Measurements from ENCODE around the gene IRX2.

DNA sequence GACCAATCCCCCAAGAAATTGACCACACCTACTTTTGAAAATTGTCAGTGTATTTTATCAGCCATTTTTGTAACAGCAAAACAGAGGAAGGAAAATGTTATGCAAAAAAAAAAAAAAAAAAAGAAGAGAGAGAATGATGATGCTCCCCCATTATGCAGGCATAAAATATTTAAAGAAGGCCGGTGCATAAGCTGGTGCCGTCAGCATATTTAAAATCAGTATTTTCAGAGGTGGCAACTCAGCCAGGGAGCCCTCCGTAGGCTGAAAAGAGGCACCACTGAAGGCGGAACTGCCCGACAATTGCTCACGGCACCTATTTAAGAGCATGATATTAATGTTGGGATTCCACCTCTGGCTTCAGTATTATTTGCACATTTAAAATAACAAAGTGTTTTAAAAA is 33.4 kb downstream of the IRX2 start:
- TF ChIP-seq JUN (IDR thresholded peaks at IDR 0.05; ENCODE audit: low read depth, low read length): no peak
- TF ChIP-seq POLR2A (IDR thresholded peaks at IDR 0.05; ENCODE audit: control extremely low read depth in 1 of 2, low read depth in 2 of 2, low read length in 2 of 2): no peak
- TF ChIP-seq RBBP5 (IDR thresholded peaks at IDR 0.05; ENCODE audit: borderline replicate concordance, low read depth, low read length): no peak
- TF ChIP-seq EP300 (IDR thresholded peaks at IDR 0.05; ENCODE audit: borderline replicate concordance in 1 of 2, low read depth in 2 of 2, low read length in 2 of 2): no peak
